ENCODE results near the gene DUS1L. TPM values are rescaled to one million over a fixed set of nuclear protein-coding genes. Genes with fewer than 3 reads are reported as not detected.

DUS1L gene
- total RNA-seq (2022) (129 TPM in 2 replicates), Bru-seq, nascent RNA (percentile 61 among the genes with signal in this experiment), BruChase-seq, experiment 1, labeled RNA remaining after a 2-hour chase (percentile 77 among the genes with signal in this experiment), BruChase-seq, experiment 2, labeled RNA remaining after a 6-hour chase (percentile 87 among the genes with signal in this experiment)
- long read RNA-seq, partial matches to known transcripts: 14 of 297 reads
- long read RNA-seq, other reads (novel, unspliced or antisense): 283 of 297 reads

DNA sequence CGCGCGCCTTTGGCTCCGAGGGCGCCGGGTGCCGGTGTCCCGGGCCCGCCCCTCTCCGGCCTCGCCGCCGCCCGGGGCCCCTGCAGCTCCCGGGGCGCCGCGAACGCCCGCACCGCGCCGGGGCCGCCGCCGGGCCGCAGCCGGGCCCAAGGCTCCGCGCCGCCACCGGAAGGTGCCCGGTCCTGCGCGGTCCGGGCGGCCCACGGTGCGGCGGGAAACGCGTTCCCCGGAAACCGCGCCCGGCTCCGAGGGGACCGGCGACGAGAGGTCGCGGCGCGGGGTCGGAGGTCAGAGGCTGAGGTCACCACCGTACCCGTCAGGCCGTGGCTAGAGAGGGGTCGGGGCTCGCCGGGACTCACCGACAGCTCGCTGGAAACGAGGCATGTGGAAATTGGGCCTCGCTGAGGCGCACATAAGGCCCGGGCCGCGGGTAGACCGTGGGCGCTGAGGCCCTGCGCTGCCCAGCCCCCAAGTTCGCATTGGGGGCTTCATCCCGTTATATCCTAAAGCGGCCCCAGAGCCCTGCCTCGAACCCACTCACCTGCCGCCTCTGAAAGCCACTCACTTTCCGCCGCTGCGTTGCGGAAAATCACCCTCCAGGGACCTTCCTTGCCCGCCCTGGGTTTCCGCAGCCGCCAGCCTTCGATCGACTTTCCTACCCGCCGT, at the start of gene DUS1L:
DUS1L (minus strand) TSS at position 167 of the 666 bp plus-strand sequence. CDS start 745 bp downstream, outside the sequence.
- Mint-ChIP-seq H3K9me3 (ENCODE audit: unreplicated experiment) (no peaks in the 10 kb centered on the region), H3K4me3 (ENCODE audit: unreplicated experiment) (peak within 1 kb of the TSS; percentile 74), H3K36me3 (ENCODE audit: insufficient read depth, unreplicated experiment) (peaks cover 15% of the 10 kb centered on the region), H3K4me1 (ENCODE audit: low read depth, unreplicated experiment) (no peaks in the 10 kb centered on the region), H3K27me3 (ENCODE audit: insufficient read depth, unreplicated experiment) (no peaks in the 10 kb centered on the region), H3K27ac (ENCODE audit: unreplicated experiment) (peak within 1 kb of the TSS; percentile 78)
- DNase-seq: peak in 1 of 2 experiments; percentile 84
- Histone ChIP-seq H3K4me1 (peaks cover 12% of the 10 kb centered on the region), H3K36me3 (ENCODE audit: control insufficient read depth, insufficient read depth, low read length) (peaks cover 3% of the 10 kb centered on the region; the same call in 1 of the 2 replicates), H3K27me3 (replicated peaks; ENCODE audit: control insufficient read depth, insufficient read depth, low read length) (no peaks in the 10 kb centered on the region), H3K4me3 (ENCODE audit: low read depth, low read length) (peak within 1 kb of the TSS; percentile 59), H3K9me3 (no peaks in the 10 kb centered on the region)
- CTCF ChIA-PET: no interaction called here
- POLR2A ChIA-PET: interaction anchor here (0.8 kb wide), 1 partner anchor 35 kb away, joined by 3 read pairs; no protein-coding TSS in a partner anchor
- TF ChIP-seq, protein P1, sequence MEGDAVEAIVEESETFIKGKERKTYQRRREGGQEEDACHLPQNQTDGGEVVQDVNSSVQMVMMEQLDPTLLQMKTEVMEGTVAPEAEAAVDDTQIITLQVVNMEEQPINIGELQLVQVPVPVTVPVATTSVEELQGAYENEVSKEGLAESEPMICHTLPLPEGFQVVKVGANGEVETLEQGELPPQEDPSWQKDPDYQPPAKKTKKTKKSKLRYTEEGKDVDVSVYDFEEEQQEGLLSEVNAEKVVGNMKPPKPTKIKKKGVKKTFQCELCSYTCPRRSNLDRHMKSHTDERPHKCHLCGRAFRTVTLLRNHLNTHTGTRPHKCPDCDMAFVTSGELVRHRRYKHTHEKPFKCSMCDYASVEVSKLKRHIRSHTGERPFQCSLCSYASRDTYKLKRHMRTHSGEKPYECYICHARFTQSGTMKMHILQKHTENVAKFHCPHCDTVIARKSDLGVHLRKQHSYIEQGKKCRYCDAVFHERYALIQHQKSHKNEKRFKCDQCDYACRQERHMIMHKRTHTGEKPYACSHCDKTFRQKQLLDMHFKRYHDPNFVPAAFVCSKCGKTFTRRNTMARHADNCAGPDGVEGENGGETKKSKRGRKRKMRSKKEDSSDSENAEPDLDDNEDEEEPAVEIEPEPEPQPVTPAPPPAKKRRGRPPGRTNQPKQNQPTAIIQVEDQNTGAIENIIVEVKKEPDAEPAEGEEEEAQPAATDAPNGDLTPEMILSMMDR (IDR thresholded peaks at IDR 0.05; ENCODE audit: insufficient read depth in 1 of 2, low read depth in 1 of 2, low read length in 1 of 2, severe bottlenecking in 1 of 2, unreplicated experiment in 1 of 2): no peak
- no TSS peak for BruUV-seq (replicated peaks)
- intact Hi-C loops (cut with micrococcal nuclease; ENCODE audit: unreplicated experiment): no loop called here

DNA sequence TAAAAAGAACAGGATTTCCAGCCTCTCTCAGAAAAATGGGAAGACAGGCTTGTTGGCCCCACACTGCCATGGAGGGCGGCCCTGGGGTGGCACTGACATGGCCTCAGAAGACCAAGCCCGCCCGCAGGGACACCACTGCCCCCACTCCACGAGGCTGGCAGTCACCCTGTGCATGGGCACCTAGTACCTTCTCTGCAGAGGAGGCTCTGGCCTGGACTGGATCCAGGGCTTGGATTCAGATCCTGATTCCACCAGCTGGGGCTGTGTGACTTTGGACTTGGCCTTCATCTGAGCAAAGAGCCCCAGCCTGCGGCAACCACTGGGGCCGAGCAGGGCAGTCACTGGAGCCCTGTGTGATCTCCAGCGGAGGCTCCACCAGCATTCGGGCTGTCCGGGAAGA, 49.3 kb upstream of the DUS1L start:
- Histone ChIP-seq H3K4me3 (ENCODE audit: low read depth, low read length) (no peak overlapping the region), H3K36me3 (ENCODE audit: control insufficient read depth, insufficient read depth, low read length) (no peaks in the 10 kb centered on the region), H3K4me1 (no peaks in the 10 kb centered on the region), H3K27me3 (replicated peaks; ENCODE audit: control insufficient read depth, insufficient read depth, low read length) (no peaks in the 10 kb centered on the region), H3K9me3 (no peaks in the 10 kb centered on the region)
- Mint-ChIP-seq H3K27me3 (ENCODE audit: insufficient read depth, unreplicated experiment) (no peaks in the 10 kb centered on the region), H3K4me1 (ENCODE audit: low read depth, unreplicated experiment) (peaks cover 6% of the 10 kb centered on the region), H3K27ac (ENCODE audit: unreplicated experiment) (no peak overlapping the region), H3K36me3 (ENCODE audit: insufficient read depth, unreplicated experiment) (peaks cover 15% of the 10 kb centered on the region), H3K9me3 (ENCODE audit: unreplicated experiment) (no peaks in the 10 kb centered on the region), H3K4me3 (ENCODE audit: unreplicated experiment) (no peak overlapping the region)
- CTCF ChIA-PET: no interaction called here
- POLR2A ChIA-PET: no interaction called here
- intact Hi-C loops (cut with micrococcal nuclease; ENCODE audit: unreplicated experiment): no loop called here
- BruUV-seq (replicated peaks): no TSS peak
- TF ChIP-seq, protein P1 (IDR thresholded peaks at IDR 0.05; ENCODE audit: insufficient read depth in 1 of 2, low read depth in 1 of 2, low read length in 1 of 2, severe bottlenecking in 1 of 2, unreplicated experiment in 1 of 2): no peak
- no peak for DNase-seq

- H3K9me3 ChIP-seq: no peaks in the 10 kb centered on the region
- intact Hi-C loops (cut with micrococcal nuclease; ENCODE audit: unreplicated experiment): no loop called here
- Mint-ChIP-seq H3K36me3 (ENCODE audit: insufficient read depth, unreplicated experiment) (peaks cover 13% of the 10 kb centered on the region), H3K27me3 (ENCODE audit: insufficient read depth, unreplicated experiment) (no peaks in the 10 kb centered on the region), H3K4me3 (ENCODE audit: unreplicated experiment) (no peak overlapping the region), H3K9me3 (ENCODE audit: unreplicated experiment) (no peaks in the 10 kb centered on the region), H3K27ac (ENCODE audit: unreplicated experiment) (no peak overlapping the region), H3K4me1 (ENCODE audit: low read depth, unreplicated experiment) (peaks cover 6% of the 10 kb centered on the region)
- ChIA-PET CTCF (no interaction called here), POLR2A (no interaction called here)
- no peak overlapping the region for H3K4me3 ChIP-seq (ENCODE audit: low read depth, low read length)
- H3K36me3 ChIP-seq (ENCODE audit: control insufficient read depth, insufficient read depth, low read length): no peaks in the 10 kb centered on the region
- H3K4me1 ChIP-seq: no peaks in the 10 kb centered on the region
- no TSS peak for BruUV-seq (replicated peaks)
- TF ChIP-seq, protein P1 (IDR thresholded peaks at IDR 0.05; ENCODE audit: insufficient read depth in 1 of 2, low read depth in 1 of 2, low read length in 1 of 2, severe bottlenecking in 1 of 2, unreplicated experiment in 1 of 2): no peak
- H3K27me3 ChIP-seq (replicated peaks; ENCODE audit: control insufficient read depth, insufficient read depth, low read length): no peaks in the 10 kb centered on the region
- DNase-seq: no peak
These were observed 48.8 kb upstream of the DUS1L start for GRCh38 chr17:82114447-82114846.
